ENCODE results near the gene CACNG4. TPM values are rescaled to one million over a fixed set of nuclear protein-coding genes. Genes with fewer than 3 reads are reported as not detected.

The CACNG4 gene
- total RNA-seq, 1 experiment from 2014 or later = 6.3 TPM

GRCh38 chr17:66985338-66986237 lies 21.1 kb downstream of the CACNG4 start:
- H3K4me1 ChIP-seq (ENCODE audit: insufficient read depth, low read length) = no peaks in the 10 kb centered on the region; the same call in 1 of the 2 replicates
- TF ChIP-seq, protein P1, sequence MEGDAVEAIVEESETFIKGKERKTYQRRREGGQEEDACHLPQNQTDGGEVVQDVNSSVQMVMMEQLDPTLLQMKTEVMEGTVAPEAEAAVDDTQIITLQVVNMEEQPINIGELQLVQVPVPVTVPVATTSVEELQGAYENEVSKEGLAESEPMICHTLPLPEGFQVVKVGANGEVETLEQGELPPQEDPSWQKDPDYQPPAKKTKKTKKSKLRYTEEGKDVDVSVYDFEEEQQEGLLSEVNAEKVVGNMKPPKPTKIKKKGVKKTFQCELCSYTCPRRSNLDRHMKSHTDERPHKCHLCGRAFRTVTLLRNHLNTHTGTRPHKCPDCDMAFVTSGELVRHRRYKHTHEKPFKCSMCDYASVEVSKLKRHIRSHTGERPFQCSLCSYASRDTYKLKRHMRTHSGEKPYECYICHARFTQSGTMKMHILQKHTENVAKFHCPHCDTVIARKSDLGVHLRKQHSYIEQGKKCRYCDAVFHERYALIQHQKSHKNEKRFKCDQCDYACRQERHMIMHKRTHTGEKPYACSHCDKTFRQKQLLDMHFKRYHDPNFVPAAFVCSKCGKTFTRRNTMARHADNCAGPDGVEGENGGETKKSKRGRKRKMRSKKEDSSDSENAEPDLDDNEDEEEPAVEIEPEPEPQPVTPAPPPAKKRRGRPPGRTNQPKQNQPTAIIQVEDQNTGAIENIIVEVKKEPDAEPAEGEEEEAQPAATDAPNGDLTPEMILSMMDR (conservative IDR thresholded peaks at IDR 0.05) = no peak
- no peak overlapping the region; the same call in 1 of the 2 replicates for H3K14ac ChIP-seq (ENCODE audit: insufficient read depth, low read length)
- H3K23me2 ChIP-seq (ENCODE audit: insufficient read length, low read depth, low read length, poor library complexity, severe bottlenecking) = no peaks in the 10 kb centered on the region
- no peaks in the 10 kb centered on the region for H3K27me3 ChIP-seq (ENCODE audit: insufficient read depth, low read length)
- H2BK20ac ChIP-seq (ENCODE audit: low read depth, low read length, poor library complexity, severe bottlenecking) = no peak overlapping the region
- no peak overlapping the region for H2AFZ ChIP-seq (ENCODE audit: low read length)
- no peak for DNase-seq
- no peak overlapping the region for H3K27ac ChIP-seq (ENCODE audit: insufficient read length, low read depth, low read length)
- Mint-ChIP-seq H3K4me1 (peaks cover 0 to 8% of the 10 kb centered on the region in 2 experiments; a peak in 2 of 4 replicates), H3K9me3 (no peaks in the 10 kb centered on the region), H3K27me3 (ENCODE audit: low read depth) (peaks cover 9% of the 10 kb centered on the region), H3K27ac (no peak overlapping the region), H3K4me3 (no peak overlapping the region), H3K36me3 (ENCODE audit: insufficient read depth in 1 of 3, low read depth in 3 of 3) (no peaks in the 10 kb centered on the region; a peak in 1 of 7 replicates)
- no peak overlapping the region for H4K5ac ChIP-seq (ENCODE audit: insufficient read length, low read depth, low read length)
- no peaks in the 10 kb centered on the region for H3K9me3 ChIP-seq (ENCODE audit: control insufficient read depth, low read depth, low read length)
- no peak overlapping the region for H2BK12ac ChIP-seq (ENCODE audit: insufficient read length, low read depth, low read length)
- no peaks in the 10 kb centered on the region for H3K79me2 ChIP-seq (ENCODE audit: insufficient read depth, low read length)
- H3K23ac ChIP-seq (ENCODE audit: insufficient read length, low read depth, low read length) = no peak overlapping the region
- H3K4me2 ChIP-seq (ENCODE audit: insufficient read depth, insufficient read length, low read length) = no peak overlapping the region
- no peak overlapping the region for H3K56ac ChIP-seq (ENCODE audit: insufficient read length, low read depth, low read length)
- H2BK120ac ChIP-seq (ENCODE audit: low read depth, low read length, poor library complexity, severe bottlenecking) = no peak overlapping the region
- no peak overlapping the region for H2BK5ac ChIP-seq (ENCODE audit: insufficient read length, low read length)
- no peak overlapping the region for H4K8ac ChIP-seq (replicated peaks; ENCODE audit: insufficient read length, low read depth, low read length)
- no peak overlapping the region for H4K91ac ChIP-seq (ENCODE audit: insufficient read length, low read depth, low read length)
- H2AK5ac ChIP-seq (ENCODE audit: insufficient read length, low read length) = no peak overlapping the region
- no peaks in the 10 kb centered on the region for H4K20me1 ChIP-seq (ENCODE audit: control insufficient read depth, insufficient read depth, insufficient read length)
- no peak overlapping the region for H3K4ac ChIP-seq (ENCODE audit: low read depth, low read length)
- WGBS (ENCODE audit: extremely low coverage, insufficient read length, low lambda C conversion rate) = no CpG with 5 or more reads among the region's 12 CpGs
- H3K79me1 ChIP-seq (ENCODE audit: insufficient read depth, low read depth, low read length, poor library complexity, severe bottlenecking) = no peaks in the 10 kb centered on the region
- H3K18ac ChIP-seq (ENCODE audit: insufficient read length, low read depth, low read length) = no peak overlapping the region
- H3T11ph ChIP-seq (ENCODE audit: low read length) = no peak overlapping the region
- no peak overlapping the region for H3K9ac ChIP-seq (ENCODE audit: extremely low read depth, insufficient read length, low read length)
- no peak overlapping the region for H2BK15ac ChIP-seq (ENCODE audit: low read depth, low read length)

All from H9 (cell line).